Activated CD4-positive, alpha-beta T cell treated with anti-CD3 and anti-CD28 coated beads, Interleukin-2, amount 50 U/mL, for 24 hours (primary cell): Measurements from ENCODE around the gene ZDHHC24.

Experiments used
- DNase-seq, 2 donors: peaks; one replicate each; pipeline ENCODE4 v3.0.0-alpha.2; 2020; ENCODE audit warnings: low read depth in 1 of 2, low spot score in 1 of 2

The ZDHHC24 gene

GRCh38 chr11:66566221-66566620, 20.4 kb upstream of the ZDHHC24 start:
- no peak for DNase-seq

GRCh38 chr11:66564984-66565383, 19.1 kb upstream of the ZDHHC24 start:
- DNase-seq: no peak

DNA sequence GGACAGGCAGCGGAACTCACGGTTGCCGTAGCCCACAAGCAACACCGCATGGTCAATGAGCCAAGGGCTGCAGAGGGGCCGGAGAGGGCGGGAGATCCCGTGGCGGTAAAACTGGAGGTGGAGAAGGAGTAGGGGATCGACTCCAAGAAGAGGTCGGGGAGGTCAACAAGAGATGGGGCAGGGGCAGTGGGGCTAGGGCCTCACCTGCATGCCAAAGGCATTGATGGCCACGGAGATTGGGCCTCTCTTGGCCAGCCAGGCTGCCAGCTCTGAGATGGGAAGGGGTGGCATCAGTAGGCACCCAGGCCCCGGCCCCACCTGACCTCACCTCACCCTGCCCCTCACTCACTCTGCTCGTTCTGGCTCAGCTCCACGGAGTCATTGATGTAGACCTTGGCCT, 18.7 kb upstream of the ZDHHC24 start:
- DNase-seq: no peak

DNA sequence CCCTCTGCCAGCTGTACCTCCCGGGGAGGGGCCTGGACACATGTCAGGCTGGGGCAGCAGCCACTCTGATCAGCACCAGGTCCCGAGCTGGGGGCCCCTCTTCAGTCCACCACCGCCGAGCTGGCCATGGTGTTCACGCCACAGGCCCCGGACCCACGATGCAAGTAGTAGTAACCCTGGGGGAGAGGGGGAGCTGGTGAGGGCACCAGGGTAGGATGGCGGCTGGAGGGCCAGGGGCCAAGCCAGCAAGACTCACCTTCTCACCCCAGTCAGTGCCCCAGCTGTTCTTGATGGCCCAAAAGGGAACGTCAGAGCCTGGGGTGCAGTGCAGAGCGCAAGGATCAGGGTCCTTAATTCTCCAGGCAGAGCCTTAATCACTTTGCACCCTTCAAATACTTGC, 18.0 kb upstream of the ZDHHC24 start:
- DNase-seq: no peak

DNA sequence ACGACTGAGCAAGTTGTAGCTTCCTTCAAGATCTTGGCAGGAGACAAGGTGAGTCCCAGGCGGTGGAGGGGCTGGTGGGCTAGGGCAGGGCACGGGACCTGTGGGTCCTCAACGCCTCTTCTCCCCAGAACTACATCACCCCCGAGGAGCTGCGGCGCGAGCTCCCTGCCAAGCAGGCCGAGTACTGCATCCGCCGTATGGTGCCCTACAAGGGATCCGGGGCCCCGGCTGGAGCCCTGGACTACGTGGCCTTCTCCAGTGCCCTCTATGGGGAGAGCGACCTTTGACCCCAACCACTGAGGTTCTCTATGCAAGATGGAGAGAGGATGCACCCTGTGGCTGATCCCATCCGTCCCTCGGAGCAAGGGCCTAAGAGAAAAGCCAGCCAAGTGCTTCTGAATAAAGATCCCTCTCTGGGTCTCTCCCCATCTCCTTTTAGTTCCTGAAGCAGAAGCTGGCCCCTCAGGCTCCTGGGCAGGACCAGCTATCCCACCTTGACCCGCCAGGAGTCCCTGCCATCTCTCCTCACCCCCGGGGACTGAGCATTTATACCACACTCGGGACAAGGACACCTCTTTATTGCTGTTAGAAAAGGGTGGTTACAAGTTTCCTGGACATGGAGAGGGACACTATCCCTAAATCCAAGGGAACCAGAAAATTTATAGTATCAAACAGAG, 17.2 kb upstream of the ZDHHC24 start:
- DNase-seq: no peak

DNA sequence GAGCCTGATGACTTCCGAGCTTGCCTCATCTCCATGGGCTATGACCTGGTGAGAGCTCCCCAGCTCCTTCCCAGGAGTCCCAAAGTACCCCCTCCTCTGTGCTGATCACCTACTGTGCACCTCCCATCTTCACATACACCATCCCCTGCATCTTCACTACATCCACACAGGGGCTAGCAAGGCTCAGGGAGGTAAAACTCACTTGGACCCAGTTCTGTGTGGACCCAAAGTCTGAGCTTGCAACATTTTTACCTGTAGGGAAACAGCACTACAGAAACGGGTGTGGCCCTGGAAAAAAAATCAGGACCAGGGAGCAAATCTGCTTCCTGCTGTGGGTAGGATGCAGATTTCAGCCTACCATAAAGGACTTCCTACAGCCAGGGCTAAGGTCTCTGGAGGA, 16.4 kb upstream of the ZDHHC24 start:
- DNase-seq: no peak

DNA sequence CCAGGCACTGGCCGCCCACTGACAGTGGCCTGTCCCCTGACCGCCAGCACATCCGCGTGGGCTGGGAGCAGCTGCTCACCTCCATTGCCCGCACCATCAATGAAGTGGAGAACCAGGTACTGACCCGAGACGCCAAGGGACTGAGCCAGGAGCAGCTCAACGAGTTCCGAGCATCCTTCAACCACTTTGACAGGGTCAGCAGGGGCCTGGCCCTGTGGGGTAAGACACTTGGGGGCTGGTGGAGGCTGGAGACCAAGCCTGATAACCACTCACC, 16.1 kb upstream of the ZDHHC24 start:
- no peak for DNase-seq

DNA sequence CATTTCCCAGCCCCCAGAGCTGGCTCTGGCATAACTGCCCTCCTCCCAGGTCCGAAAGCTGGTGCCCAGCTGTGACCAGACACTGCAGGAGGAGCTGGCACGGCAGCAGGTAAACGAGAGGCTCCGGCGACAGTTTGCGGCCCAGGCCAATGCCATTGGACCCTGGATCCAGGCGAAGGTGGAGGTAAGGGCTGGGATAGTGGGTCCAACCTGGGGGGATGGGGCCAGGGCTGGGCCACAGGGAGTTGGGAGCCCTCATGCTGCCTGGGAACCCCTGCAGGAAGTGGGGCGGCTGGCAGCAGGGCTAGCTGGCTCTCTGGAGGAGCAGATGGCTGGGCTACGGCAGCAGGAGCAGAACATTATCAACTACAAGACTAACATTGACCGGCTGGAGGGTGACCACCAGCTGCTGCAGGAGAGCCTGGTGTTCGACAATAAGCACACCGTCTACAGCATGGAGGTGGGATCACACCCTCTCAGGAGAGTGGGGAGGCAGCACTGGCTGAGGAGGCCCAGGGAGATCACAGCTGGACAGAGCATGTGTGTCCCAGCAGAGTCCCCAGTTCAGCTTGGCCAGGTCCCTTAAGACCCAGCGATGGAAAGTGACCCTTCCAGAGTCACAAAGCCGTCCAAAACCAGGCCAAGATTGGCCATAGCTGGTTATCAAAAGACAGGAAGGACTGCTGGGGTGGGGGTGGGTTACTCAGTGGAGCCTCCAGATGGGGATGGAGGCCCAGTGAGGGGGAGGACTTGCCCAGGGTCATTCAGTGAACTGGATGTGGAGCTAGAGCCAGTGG, 15.5 kb upstream of the ZDHHC24 start:
- DNase-seq: no peak

DNA sequence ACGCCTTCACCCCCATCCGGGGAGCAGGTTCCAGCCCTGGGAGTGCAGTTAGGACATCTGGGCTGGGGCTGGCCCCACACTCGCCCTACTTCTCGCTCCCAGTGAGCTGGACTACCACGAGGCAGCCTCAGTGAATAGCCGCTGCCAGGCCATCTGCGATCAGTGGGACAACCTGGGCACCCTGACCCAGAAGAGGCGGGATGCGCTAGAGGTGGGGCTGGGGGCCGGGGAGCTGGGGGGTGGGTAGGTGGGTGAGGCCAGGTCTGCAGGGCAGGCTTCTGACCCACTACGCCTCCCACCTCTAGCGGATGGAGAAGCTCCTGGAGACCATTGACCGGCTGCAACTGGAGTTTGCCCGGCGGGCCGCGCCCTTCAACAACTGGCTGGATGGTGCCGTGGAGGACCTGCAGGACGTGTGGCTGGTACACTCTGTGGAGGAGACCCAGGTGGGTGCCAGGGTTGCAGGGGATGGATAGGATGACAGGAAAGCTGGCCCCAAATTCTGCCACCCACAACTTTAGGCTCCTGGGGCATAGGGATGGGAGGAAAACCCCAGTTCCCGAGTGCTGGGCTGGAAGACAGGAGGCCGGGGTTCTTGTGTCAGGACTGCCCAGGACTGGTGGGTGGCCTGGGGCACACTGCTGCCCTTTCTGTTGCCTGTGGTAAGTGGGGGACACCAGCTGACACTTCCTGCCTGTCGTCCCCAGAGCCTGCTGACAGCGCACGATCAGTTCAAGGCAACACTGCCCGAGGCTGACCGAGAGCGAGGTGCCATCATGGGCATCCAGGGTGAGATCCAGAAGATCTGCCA, 14.2 kb upstream of the ZDHHC24 start:
- DNase-seq: no peak

GRCh38 chr11:66559142-66559865, 13.5 kb upstream of the ZDHHC24 start:
- peak in 1 of 2 donors; percentile 22 for DNase-seq

- no peak for DNase-seq
These were observed 12.0 kb upstream of the ZDHHC24 start for GRCh38 chr11:66557733-66558326.

GRCh38 chr11:66556086-66556485, 10.2 kb upstream of the ZDHHC24 start:
- no peak for DNase-seq

- DNase-seq: no peak
These were observed 9.6 kb upstream of the ZDHHC24 start for GRCh38 chr11:66555416-66555815.

GRCh38 chr11:66554602-66555001, 8.8 kb upstream of the ZDHHC24 start:
- DNase-seq: no peak

DNA sequence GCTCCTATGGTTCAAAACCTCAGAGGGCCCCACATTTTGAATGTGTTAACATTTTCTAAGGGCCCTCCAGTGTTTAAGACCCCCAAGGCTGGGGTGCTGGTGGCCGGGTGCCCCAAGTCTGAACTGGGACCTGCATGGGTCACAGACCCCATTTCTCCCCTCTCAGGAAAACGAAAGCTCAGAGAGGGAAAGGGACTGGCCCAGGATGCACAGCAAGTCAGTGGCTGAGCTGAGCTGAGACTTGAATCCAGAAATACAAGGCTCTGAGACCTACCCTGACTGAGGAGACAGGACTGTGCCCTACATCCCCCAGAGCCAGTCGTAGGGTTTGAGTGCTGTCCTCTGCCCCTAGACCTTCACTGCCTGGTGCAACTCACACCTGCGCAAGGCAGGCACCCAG, 5.0 kb upstream of the ZDHHC24 start:
- DNase-seq: no peak

- DNase-seq: no peak
These were observed 3.8 kb upstream of the ZDHHC24 start for GRCh38 chr11:66549696-66550095.

DNA sequence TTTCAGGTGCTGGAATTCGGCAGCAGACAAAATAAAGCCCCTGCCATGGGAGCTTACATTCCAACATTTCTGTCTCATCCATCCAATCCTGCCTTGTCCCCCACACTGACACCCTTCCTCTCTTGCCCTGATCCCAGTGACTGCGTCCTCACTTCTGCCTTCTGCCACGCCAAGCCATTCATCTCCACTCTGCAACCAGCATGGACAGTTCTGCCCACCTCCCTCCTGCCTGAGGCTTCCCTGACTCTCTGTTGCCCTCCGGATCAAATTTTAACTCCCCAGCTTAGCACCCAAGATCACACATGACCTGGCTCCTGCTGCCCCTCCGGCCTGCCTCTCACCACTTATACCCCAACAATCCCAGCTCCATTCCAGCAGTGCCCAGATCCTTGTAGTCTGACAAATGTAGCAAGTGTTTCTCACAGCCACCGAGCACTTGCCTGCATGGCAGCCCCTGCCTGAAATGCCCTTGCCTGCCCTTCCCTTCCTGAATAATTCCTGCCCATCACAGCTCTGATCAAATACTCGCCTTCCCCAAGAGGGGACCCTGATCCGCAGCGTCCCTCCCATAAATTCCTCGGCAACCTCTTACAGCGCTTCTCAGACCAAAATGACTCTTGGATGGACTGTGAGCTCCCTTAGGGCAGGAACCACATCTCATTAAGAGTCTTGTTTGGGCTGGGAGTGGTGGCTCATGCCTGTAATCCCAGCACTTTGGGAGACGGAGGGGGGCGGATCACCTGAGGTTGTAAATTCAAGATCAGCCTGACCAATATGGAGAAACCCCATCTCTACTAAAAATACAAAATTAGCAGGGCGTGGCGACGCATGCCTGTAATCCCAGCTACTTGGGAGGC, 3.2 kb upstream of the ZDHHC24 start:
- DNase-seq: no peak

DNA sequence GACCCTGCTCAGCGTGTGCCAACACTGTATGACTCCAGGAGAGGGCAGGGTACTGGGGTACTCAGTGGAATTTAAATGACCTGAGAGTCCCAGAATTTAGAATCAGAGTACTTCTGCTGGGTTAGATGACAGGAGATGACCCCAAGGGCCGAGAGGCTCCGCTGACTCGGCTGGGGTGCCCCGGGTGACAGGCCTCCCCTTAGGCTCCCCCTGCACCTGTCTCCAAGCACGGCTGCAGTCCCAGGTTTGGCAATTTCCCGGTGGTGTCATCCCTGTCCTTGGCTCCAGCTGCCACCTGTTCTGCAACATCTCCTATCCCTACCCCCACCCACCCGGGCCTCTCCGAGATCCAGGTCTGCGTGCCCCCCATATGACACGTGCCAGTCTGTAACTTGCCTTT, 2.2 kb upstream of the ZDHHC24 start:
- no peak for DNase-seq

GRCh38 chr11:66547662-66548009, 1.8 kb upstream of the ZDHHC24 start:
- DNase-seq: no peak

- DNase-seq: no peak
These were observed 1.3 kb upstream of the ZDHHC24 start for GRCh38 chr11:66546966-66547661.
